Stimulated activated CD4-positive, alpha-beta T cell treated with anti-CD3 and anti-CD28 coated beads, Interleukin-4, amount 100 ng/mL, for 4 hours (primary cell): Measurements from ENCODE around the gene GAS2L3.

Experiments used
- DNase-seq, 2 experiments: peaks; one replicate each; pipeline ENCODE4 v3.0.0-alpha.2; 2020

GAS2L3 gene

GRCh38 chr12:100668945-100669536, 95.6 kb downstream of the GAS2L3 start:
- peak in 1 of 2 experiments; percentile 34 for DNase-seq

DNA sequence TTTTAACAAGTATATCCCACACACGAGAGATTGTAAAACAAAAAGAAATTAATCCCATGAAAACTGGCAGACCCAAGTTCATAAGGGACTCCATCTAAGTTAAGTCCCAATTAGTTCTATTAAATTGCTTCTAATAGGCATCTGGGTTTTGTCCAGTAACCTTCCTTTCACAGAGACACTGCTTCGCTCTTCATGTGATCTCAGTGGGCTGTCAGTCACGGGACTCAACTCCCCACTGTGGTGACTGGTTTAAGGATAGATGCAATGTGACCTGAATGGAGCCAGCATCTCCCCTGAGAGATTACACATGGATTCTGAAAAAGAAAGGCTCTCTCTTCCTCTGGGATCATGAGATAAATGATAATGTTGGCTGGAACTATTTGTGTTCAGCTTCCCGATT, 96.4 kb downstream of the GAS2L3 start:
- DNase-seq, result no peak

DNA sequence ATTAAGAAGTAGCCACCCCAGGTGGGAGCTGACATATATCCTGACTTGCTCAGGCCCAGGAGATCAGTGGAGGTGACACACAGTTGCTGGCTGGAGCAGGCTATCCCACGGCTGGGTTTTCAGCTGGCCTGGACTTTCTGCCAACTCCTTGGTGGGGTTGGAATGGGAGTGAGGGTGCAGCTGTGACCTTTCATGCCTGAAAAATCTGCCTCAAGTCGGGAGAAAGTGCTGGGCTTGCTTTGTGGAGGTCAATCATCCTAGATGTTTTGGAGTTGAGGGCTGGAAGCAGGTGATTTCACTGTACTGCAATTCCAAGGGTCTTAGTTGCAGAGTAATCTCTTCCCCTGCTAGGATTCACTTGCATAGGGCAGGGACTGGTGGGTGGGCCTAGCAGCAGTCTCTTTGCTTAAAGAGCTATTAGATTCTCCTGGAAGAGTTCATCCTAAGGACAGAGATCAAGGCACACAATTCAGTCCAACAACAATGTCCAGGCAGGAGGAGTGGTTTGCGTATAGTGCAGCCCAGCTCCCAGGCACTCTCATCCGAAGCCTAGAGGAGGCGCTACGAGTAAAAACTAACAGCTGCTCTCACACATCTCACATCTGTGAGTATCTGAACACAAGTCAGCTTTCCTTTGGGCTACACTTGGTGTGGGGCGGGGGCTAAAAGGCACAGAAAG, 98.1 kb downstream of the GAS2L3 start:
- DNase-seq, result no peak

GRCh38 chr12:100672075-100672592, 98.7 kb downstream of the GAS2L3 start:
- peak in 1 of 2 experiments; percentile 15 for DNase-seq

GRCh38 chr12:100674036-100674888, 100.8 kb downstream of the GAS2L3 start:
- no peak for DNase-seq
